GM23248 (cell line): Measurements from ENCODE around the gene ZNF764. TPM values are rescaled to one million over a fixed set of nuclear protein-coding genes. Genes with fewer than 3 reads are reported as not detected.

ENCODE experiments used
- DNase-seq: peaks from one replicate; pipeline ENCODE4 v3.0.0-alpha.2; 2015
- H2AFZ ChIP-seq: fragments of 200-600 bp; sonication (generic); 2 replicates; pipeline ENCODE4 v1.6.1; 2016; ENCODE audit warnings: antibody characterized with exemption
- H3F3A ChIP-seq: fragments of 200-600 bp; sonication (generic); 2 replicates; pipeline ENCODE4 v1.6.1; 2016; ENCODE audit warnings: mild to moderate bottlenecking, antibody characterized with exemption, mixed run types; ENCODE audit not compliant: insufficient read depth
- H3K27ac ChIP-seq: fragments of 200-600 bp; sonication (generic); 2 replicates; pipeline ENCODE4 v1.5.1; 2016; ENCODE audit warnings: mild to moderate bottlenecking
- H3K27me3 ChIP-seq: fragments of 200-600 bp; sonication (generic); replicated peaks from 2 replicates; pipeline ENCODE4 v1.6.1; 2016; ENCODE audit warnings: mild to moderate bottlenecking; ENCODE audit not compliant: insufficient read depth
- H3K36me3 ChIP-seq: fragments of 200-600 bp; sonication (generic); 2 replicates; pipeline ENCODE4 v1.6.1; 2016; ENCODE audit warnings: low read depth, mild to moderate bottlenecking
- H3K4me1 ChIP-seq: fragments of 200-600 bp; sonication (generic); 2 replicates; pipeline ENCODE4 v1.6.1; 2016; ENCODE audit warnings: mild to moderate bottlenecking; ENCODE audit not compliant: insufficient read depth
- H3K4me2 ChIP-seq: fragments of 200-600 bp; sonication (generic); one replicate; pipeline ENCODE4 v1.6.1; 2016; ENCODE audit warnings: mild to moderate bottlenecking; ENCODE audit not compliant: unreplicated experiment
- H3K4me3 ChIP-seq: fragments of 200-600 bp; sonication (generic); 2 replicates; pipeline ENCODE4 v1.5.1; 2016; ENCODE audit warnings: mild to moderate bottlenecking
- H3K79me2 ChIP-seq: fragments of 200-600 bp; sonication (generic); 2 replicates; pipeline ENCODE4 v1.6.1; 2016; ENCODE audit warnings: mild to moderate bottlenecking; ENCODE audit not compliant: insufficient read depth
- H3K9ac ChIP-seq: fragments of 200-600 bp; sonication (generic); 2 replicates; pipeline ENCODE4 v1.6.1; 2016; ENCODE audit warnings: mild to moderate bottlenecking
- H3K9me2 ChIP-seq: fragments of 200-600 bp; sonication (generic); 2 replicates; pipeline ENCODE4 v1.6.1; 2016; ENCODE audit warnings: mixed run types, mild to moderate bottlenecking, moderate library complexity; ENCODE audit not compliant: insufficient read depth
- H3K9me3 ChIP-seq: fragments of 200-600 bp; sonication (generic); one replicate; pipeline ENCODE4 v1.6.1; 2017; ENCODE audit warnings: low read depth
- H4K20me1 ChIP-seq: fragments of 200-600 bp; sonication (generic); 2 replicates; pipeline ENCODE4 v1.6.0; 2016; ENCODE audit not compliant: insufficient read depth
- EZH2 ChIP-seq: fragments of 200-600 bp; sonication (generic); IDR thresholded peaks from 2 replicates; pipeline ENCODE4 v1.6.1; 2018; ENCODE audit warnings: antibody characterized with exemption, mild to moderate bottlenecking; ENCODE audit not compliant: insufficient read depth, poor library complexity, severe bottlenecking
- EZH2phosphoT487 ChIP-seq: fragments of 200-600 bp; sonication (generic); IDR thresholded peaks from 2 replicates; pipeline ENCODE4 v1.6.1; 2018; ENCODE audit warnings: antibody characterized with exemption, moderate library complexity, mild to moderate bottlenecking, low read depth; ENCODE audit not compliant: insufficient read depth
- WGBS, 2 experiments: methylation state at CpG; one replicate each; pipeline ENCODE4 v1.1.6; 2015 to 2017; ENCODE audit warnings: low lambda C conversion rate in 2 of 2, low coverage in 1 of 2; ENCODE audit errors: missing lambda C conversion rate in 2 of 2; 5-methylcytosine and 5-hydroxymethylcytosine counted together
- in situ Hi-C: fragments of 300-500 bp; cut with MboI; formaldehyde crosslinking; loops from 2 replicates; pipeline ENCODE4 v1.15.0; 2020
- polyA plus RNA-seq: library from polyadenylated mRNA; unstranded; fragments of >200 nt; fragmentation: Nextera tagmentation; extraction: Ambion mirVana; gene quantifications from 2 replicates; pipeline ENCODE4 v1.2.1, GENCODE V29; 2016
- total RNA-seq: library from RNA; depleted of rRNA; stranded (reverse); fragments of >200 nt; shearing (Covaris generic); gene quantifications from 2 replicates; pipeline ENCODE4 v1.2.3, GENCODE V29; 2014

The ZNF764 gene
- total and polyA plus RNA-seq, 2 experiments from 2014 or later: 3.0 to 8.8 TPM

DNA sequence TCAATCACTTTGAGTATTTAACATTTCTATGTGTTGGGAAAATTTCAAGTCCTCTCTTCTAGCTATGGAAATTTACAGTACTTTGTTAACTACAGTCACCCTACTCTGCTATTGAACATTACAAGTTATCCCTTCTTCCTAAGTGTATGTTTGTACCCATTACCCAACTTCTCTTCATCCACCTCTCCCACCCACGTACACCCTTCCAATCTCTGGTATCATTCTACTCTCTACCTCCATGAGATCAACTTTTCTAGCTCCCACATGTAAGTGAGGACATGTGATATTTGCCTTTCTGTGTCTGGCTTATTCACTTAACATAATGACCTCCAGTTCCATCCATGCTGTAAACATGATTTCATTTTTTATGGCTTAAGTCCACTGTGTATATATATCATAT, 16.5 kb upstream of the ZNF764 start:
- no peak for TF ChIP-seq EZH2
- no peak for TF ChIP-seq EZH2phosphoT487
- no peaks in the 10 kb centered on the region for H3K27me3 ChIP-seq
- H3K27ac ChIP-seq: no peak overlapping the region
- H3K9me2 ChIP-seq: no peaks in the 10 kb centered on the region
- no peak overlapping the region for H3K4me2 ChIP-seq
- H3F3A ChIP-seq: 0 out of 2 replicates have a peak, but pooled peaks cover 10% of the 10 kb centered on the region
- DNase-seq: no peak
- H2AFZ ChIP-seq: no peak overlapping the region
- in situ Hi-C loops: no loop called here
- H3K79me2 ChIP-seq: 0 out of 2 replicates have a peak, but pooled peaks cover 10% of the 10 kb centered on the region
- H3K9ac ChIP-seq: no peak overlapping the region
- H4K20me1 ChIP-seq: no peaks in the 10 kb centered on the region
- no peaks in the 10 kb centered on the region for H3K4me1 ChIP-seq
- H3K9me3 ChIP-seq: no peaks in the 10 kb centered on the region
- WGBS, 2 experiments: 100% methylated on average over 1 of the region's 1 CpG
- H3K36me3 ChIP-seq: no peaks in the 10 kb centered on the region
- no peak overlapping the region for H3K4me3 ChIP-seq

DNA sequence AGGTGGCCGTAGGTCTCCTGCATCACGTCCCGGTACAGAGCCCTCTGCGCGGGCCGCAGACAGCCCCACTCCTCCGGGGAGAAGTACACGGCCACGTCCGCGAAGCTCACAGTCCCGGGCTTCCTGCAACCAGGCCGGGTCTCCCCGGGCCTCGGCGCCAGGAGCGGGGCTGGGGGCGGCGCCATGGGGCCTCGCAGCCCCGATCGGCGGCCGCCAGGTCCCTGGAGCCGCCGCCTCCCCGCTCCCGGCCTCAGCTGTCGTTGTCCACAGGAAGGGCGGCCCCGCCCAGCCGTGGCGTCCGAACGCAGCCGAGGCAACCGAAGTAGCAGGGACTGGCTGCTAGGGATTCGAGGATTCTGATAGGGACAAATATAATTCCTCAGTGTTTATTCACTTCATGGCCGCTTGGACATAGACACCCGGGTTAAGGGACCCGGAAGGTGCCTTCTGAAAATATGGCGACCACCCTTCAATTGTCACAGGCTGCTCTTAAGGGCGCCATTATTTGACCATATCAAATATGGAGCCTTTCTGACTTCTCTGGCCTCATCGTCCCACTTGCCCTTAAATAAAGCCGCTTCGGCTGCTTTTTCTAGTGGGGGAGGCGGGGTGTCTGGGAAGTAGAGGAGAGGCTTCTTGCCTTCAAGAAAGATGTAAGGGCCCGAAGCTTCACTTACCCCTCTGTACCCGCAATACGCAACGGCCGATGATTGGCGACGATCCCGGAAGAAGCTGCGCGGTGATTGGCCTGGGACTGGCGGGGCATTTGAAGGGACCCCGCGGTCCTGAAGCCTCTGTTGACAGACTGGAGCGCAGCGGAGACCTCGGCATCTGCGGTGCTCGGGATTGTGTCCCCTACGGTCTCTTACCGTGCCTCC, 13.5 kb upstream of the ZNF764 start, which contains the start of gene ZNF688:
Gene ZNF688, minus strand, starts transcription at position 270 of the 878 bp plus-strand sequence. Its CDS starts 85 bp downstream, at position 185.
- in situ Hi-C loops: no loop called here
- no peak for TF ChIP-seq EZH2

GRCh38 chr16:30570636-30571444, 12.7 kb upstream of the ZNF764 start:
- Histone ChIP-seq H3K9ac (peak overlapping the region; percentile 89), H3K36me3 (no peaks in the 10 kb centered on the region), H3F3A (peaks cover 13% of the 10 kb centered on the region; the same call in 1 of the 2 replicates), H3K27me3 (no peaks in the 10 kb centered on the region), H3K79me2 (no peaks in the 10 kb centered on the region), H3K27ac (peak overlapping the region; percentile 81), H3K9me3 (no peaks in the 10 kb centered on the region), H4K20me1 (no peaks in the 10 kb centered on the region), H3K4me3 (peak overlapping the region; percentile 79), H3K9me2 (no peaks in the 10 kb centered on the region), H2AFZ (peak overlapping the region; percentile 83), H3K4me2 (peak overlapping the region; percentile 98), H3K4me1 (peaks cover 4% of the 10 kb centered on the region; the same call in 1 of the 2 replicates)
- no peak for TF ChIP-seq EZH2phosphoT487
- TF ChIP-seq EZH2: no peak
- DNase-seq: peak; percentile 65
- in situ Hi-C loops: no loop called here
- WGBS, 2 experiments: 8 to 10% methylated on average over 22 of the region's 22 CpGs

More for the DNA sequence above, 13.5 kb upstream of the ZNF764 start, which contains the start of gene ZNF688:
- DNase-seq: peak; percentile 98
- Histone ChIP-seq H3K79me2 (no peaks in the 10 kb centered on the region), H3K9ac (peak within 1 kb of the TSS; percentile 89), H4K20me1 (no peaks in the 10 kb centered on the region), H3F3A (peaks cover 13% of the 10 kb centered on the region; the same call in 1 of the 2 replicates), H3K27me3 (no peaks in the 10 kb centered on the region), H3K4me2 (peak within 1 kb of the TSS; percentile 98), H3K9me3 (no peaks in the 10 kb centered on the region), H3K4me3 (peak within 1 kb of the TSS; percentile 79), H3K27ac (peak within 1 kb of the TSS; percentile 81), H3K36me3 (no peaks in the 10 kb centered on the region), H3K4me1 (peaks cover 4% of the 10 kb centered on the region; the same call in 1 of the 2 replicates), H2AFZ (peak within 1 kb of the TSS; percentile 83), H3K9me2 (no peaks in the 10 kb centered on the region)
- WGBS, 2 experiments: 1 to 2% methylated on average over 46 to 67 of the region's 67 CpGs
